OCI-M2 (cell line): ENCODE measurements around the gene BCAR1.
"Not testable (repeated sequence)": the region's sequence is repeated elsewhere in the genome, so short reads cannot be mapped to it uniquely, and the experiment has no call there.

Experiments
- DNase-seq: peaks from one replicate; lab custom pipeline; 2025; ENCODE audit not compliant: unreplicated experiment; lab: John Stamatoyannopoulos, UW

The BCAR1 gene

GRCh38 chr16:75272097-75272551 is 20.7 kb upstream of the BCAR1 start:
- no peak for DNase-seq

GRCh38 chr16:75271441-75272096 is 20.1 kb upstream of the BCAR1 start:
- DNase-seq = no peak

- not testable (repeated sequence) for DNase-seq
Observed at GRCh38 chr16:75269358-75269757, 17.9 kb upstream of the BCAR1 start.

GRCh38 chr16:75267631-75268264 is 16.3 kb upstream of the BCAR1 start:
- DNase-seq = no peak

- no peak for DNase-seq
Observed at GRCh38 chr16:75266738-75267630, 15.6 kb upstream of the BCAR1 start.

GRCh38 chr16:75265911-75266701 is 14.7 kb upstream of the BCAR1 start:
- no peak for DNase-seq

- DNase-seq = no peak
Observed at GRCh38 chr16:75264999-75265910, 13.8 kb upstream of the BCAR1 start.

- DNase-seq = no peak
Observed at GRCh38 chr16:75264457-75264998, 13.1 kb upstream of the BCAR1 start.

- DNase-seq = no peak
Observed at GRCh38 chr16:75263963-75264445, 12.6 kb upstream of the BCAR1 start.

- no peak for DNase-seq
Observed at GRCh38 chr16:75263291-75263962, 12.0 kb upstream of the BCAR1 start.

GRCh38 chr16:75262800-75263127 is 11.3 kb upstream of the BCAR1 start:
- DNase-seq = no peak

- no peak for DNase-seq
Observed at GRCh38 chr16:75262104-75262799, 10.8 kb upstream of the BCAR1 start.

- no peak for DNase-seq
Observed at GRCh38 chr16:75261590-75262078, 10.2 kb upstream of the BCAR1 start.

GRCh38 chr16:75260851-75261589 is 9.6 kb upstream of the BCAR1 start:
- DNase-seq = no peak

- DNase-seq = no peak
Observed at GRCh38 chr16:75258807-75259141, 7.3 kb upstream of the BCAR1 start.

GRCh38 chr16:75257886-75258806 is 6.7 kb upstream of the BCAR1 start:
- DNase-seq = no peak
